ENCODE measurements around the gene NELFA.
"Not testable (repeated sequence)": the region's sequence is repeated elsewhere in the genome, so short reads cannot be mapped to it uniquely, and the experiment has no call there.

The NELFA gene

DNA sequence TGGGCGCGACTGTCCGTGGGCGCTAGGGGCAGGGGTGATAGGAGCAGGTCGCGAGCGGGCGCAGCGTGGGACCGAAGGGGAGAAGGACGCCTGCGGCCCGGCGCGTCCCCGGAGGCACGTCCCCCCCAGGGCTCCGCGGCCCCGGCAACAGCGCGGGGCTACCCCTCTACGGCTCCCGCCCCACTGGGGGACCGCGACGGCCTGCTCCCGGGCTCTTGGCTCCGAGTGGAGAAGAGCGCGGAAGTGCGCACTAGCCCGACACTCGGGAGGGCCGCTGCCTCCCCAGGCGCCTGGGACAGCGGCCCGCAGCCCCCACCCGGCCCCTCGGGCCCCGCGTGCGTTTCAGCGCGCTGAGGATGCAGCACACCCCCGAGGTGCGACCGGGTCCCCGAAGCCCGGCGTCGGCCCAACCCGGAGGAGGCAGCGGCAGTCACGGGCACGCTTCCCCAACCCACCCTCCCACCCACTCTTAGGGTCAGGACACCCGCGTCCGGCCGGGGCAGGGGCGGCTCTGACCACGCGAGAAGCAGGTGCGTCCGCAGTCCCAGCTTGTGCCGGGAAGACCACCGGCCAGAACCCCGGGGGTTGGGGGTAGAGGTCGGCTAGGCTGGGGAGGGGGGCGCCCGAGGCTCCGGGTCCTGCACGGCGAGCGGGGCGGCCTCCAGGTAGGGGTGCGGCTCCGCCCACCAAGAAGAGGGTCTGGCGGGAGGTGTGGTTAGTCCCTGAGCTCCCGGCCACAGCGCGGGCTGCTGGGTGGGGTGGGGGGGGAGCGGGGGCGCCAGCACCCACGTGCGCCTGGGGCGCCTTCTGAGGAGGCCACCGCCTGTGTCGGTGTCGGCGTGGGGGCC, 31.8 kb upstream of the NELFA start:
- no peak for DNase-seq (ENCODE audit: low read depth)

DNA sequence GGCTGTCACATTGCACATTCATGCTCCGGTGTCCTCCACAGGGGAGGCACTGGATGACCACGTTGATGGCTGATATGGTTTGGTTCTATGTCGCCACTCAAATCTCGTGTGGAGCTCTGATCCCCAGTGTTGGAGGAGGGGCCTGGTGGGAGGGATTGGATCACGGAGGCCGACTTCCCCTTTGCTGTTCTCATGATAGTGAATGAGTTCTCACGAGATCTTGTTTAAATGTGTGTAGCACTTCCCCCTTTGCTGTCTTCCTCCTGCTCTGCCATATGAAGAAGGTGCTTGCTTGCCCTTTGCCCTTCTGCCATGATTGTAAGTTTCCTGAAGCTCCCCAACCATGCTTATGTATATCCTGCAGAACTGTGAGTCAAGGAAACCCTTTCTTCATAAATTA, 28.1 kb upstream of the NELFA start:
- DNase-seq (ENCODE audit: low read depth) = no peak

DNA sequence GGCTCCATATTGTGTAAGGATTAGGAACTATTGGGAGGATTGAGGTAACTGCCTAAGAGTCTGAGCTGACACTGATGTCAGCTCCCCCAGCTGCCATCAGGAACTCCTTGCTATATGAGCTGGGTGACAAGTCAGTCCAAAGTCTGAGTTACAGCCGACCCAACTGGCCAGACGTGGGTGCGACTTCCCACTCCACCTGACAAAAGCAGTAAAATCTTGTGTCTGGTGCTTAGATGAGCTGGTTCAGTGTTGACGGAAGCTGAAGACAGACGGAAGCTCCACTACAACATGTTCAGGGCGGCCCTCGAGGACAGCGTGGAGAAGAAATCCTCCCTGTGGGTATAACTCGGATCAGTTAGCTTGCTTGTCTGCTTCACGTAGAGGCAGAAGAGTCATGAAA, 27.6 kb upstream of the NELFA start:
- no peak for DNase-seq (ENCODE audit: low read depth)

DNA sequence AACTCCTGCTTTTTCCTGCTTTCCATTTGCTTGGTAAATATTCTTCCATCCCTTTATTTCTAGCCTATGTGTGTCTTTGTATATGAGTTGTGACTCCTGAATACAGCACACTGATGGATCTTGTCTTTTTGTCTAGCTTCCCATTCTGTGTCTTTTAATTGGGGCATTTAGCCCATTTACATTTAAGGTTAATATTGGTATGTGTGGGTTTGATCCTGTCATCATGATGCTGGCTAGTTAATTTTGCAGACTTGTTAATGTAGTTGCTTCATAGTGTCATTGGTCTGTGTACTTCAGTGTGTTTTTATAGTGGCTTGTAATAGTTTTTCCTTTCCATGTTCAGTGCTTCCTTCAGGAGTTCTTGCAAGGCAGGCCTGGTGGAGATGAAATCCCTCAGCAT, 22.4 kb upstream of the NELFA start:
- DNase-seq (ENCODE audit: low read depth) = not testable (repeated sequence)

DNA sequence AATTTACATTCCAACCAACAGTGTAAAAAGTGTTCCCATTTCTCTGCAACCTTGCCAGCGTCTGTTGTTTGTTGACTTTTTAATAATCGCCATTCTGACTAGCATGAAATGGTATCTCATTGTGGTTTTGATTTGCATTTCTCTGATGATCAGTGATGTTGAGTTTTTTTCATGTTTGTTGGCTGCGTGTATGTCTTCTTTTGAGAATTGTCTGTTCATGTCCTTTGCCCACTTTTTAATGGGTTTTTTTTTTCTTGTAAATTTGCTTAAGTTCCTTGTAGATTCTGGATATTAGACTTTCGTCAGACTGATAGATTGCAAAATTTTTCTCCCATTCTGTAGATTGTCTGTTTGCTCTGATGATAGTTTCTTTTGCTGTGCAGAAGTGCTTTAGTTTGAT, 18.3 kb upstream of the NELFA start:
- DNase-seq (ENCODE audit: low read depth) = not testable (repeated sequence)

DNA sequence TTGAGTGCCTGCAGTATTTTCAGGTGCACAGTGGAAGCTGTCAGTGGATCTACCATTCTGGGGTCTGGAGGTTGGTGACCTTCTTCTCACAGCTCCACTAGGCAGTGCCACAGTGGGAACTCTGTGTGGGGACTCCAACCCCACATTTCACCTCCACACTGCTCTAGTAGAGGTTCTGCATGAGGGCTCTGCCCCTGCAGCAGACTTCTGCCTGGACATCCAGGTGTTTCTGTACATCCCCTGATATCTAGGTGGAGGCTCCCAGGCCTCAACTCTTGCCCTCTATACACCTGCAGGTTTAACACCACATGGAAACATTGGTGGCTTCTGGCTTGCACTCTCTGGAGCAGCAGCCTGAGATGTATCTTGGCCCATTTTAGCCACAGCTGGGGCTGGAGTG, 17.0 kb upstream of the NELFA start:
- DNase-seq (ENCODE audit: low read depth) = no peak

DNA sequence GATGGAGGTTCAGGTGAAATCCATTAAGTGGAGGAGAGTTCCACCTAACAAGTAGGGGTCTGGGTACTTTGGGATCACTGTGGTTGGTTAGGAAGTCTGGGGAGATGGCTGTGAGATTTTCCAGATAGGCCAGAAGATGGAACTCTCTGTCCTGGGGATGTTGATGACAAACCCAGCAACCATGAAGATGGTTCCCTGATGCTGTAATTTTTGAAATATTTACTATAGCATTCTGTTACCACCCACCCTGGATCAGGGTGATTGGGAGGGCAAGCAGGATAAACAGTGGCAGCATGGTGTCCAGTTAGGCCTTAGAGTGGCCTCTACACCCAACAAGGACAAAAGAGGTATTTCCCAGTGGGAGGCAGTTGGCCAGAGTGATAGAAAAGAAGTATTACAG, 15.9 kb upstream of the NELFA start:
- DNase-seq (ENCODE audit: low read depth) = no peak

DNA sequence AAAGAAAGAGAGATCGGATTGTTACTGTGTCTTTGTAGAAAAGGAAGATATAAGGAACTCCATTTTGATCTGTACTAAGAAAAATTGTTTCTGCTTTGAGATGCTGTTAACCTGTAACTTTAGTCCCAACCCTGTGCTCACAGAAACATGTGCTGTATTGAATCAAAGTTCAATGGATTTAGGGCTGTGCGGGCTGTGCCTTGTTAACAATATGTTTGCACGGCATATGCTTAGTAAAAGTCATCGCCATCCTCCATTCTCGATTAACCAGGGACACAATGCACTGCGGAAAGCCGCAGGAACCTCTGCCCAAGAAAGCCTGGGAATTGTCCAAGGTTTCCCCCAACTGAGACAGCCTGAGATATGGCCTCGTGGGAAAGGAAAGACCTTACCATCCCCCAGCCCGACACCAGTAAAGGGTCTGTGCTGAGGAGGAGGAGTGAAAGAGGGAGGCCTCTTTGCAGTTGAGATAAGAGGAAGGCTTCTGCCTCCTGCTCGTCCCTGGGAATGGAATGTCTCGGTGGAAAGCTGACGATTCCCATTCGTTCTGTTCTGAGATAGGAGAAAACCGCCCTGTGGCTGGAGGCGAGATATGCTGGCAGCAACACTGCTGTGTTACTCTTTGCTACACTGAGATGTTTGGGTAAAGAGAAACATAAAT, 12.7 kb upstream of the NELFA start:
- DNase-seq (ENCODE audit: low read depth) = not testable (repeated sequence)

DNA sequence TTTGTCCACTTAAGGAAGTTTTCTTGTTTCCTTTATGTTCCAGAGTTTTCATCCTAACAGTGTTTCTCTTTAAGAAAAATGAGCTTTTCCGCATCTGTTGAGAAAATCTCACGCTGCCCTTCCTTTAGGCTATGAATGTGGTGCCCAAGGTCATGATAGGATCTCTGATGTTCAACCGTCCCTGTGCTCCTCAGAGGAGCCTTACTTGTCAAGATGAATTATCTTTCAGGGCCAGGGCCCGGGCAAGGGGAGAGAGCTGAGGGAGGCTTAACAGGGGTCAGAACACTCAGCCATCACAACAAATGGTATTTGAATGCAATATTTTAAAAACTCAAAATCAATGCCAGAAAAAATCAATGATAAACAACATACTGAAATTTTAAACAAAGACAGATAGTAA, 6.2 kb upstream of the NELFA start:
- DNase-seq (ENCODE audit: low read depth) = no peak

DNA sequence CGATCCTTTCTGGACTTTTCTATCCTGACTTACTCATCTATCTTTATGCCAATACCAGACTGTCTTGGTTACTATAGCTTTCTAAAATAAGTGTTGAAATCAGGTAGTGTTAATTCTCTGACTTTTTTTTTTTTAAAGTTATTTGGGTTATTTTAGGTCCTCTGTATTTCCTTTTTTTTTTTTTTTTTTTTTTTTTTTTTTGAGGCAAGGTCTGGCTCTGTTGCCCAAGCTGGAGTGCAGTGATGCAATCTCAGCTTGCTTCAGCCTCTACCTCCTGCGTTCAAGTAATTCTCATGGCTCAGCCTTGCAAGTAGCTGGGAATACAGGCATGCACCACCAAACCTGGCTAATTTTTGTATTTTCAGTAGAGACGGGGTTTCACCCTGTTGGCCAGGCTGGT, 2.8 kb upstream of the NELFA start:
- DNase-seq (ENCODE audit: low read depth) = no peak

DNA sequence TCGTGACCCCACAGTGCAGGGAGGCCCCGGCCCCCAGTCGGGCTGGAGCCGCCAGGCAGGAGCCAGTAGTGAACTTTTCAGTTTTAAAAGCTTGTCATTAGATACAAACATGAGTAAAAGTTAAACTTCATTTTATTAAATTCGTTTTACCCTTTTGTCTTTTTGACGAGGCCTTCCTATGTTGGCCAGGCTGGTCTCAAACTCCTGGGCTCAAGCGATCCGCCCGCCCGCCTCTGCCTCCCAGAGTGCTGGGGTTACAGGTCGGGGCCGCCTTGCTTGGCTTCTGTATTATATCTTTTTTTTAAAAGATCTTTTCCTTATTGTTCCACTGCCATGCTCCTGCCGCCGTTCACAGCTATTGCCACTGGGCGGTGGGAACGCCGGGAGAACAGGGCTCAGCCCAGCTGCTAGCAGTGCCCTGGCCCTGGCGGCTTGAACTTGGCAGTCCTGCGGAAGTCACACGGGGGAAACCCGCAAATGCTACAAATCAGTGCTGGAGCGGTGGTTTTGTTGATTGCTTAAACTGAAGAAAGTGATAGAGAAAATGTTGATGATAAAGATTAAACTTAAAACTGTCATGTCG, 968 bp upstream of the NELFA start:
- peak; percentile 25 for DNase-seq (ENCODE audit: low read depth)

DNA sequence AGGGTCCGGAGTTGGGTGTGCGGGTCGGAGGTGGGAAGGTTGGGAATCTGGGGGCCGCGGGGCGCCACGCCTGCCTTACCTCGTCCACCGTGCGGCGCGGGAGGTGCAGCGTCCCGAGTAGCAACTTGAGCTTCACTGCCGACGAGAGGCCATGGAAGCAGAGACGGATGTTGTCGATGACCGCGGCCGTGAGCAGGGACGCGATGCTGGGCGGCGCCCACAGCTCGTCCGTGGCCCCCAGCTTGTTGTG, 178 bp downstream of the NELFA start:
- DNase-seq (ENCODE audit: low read depth) = no peak

DNA sequence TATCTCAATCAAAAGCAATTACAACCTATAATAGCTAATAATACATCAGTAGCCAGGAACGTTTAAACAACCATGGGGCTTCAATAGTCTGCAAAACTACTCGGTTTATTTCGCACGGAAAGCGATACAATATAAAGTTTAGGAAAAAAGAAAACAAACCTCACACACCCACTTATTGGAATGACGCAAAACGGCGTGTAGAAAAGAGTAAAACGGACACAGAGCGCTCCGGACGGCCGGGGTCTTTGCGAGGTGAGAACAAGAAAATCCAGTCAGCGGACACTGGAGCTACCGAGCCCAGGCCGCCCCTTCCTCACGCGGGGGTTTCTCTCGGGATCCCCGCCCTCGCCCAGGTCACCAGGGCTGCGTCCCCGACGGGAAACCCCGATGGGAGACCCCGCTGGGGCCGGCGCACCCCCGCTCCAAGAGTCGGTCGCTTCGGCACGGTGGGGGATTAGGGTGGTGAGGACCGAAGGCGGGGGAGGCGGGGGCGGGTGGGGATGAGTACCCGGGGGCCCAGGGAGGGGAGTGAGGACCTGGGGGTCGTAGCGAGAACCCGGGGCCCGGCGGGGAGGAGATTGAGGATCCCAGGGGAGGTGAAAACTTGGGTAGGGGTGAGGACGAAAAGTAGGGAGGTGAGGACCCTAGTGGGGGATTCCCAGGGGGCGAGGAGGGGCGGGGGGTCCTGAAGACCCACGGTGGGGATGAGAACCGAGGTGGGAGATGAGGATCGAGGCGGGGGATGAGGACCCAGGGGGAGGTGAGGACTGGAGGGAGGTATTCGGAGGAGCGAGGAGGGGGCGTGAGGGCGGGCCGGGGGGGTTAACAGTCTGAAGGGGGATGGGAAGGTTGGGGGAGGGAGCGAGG, 737 bp downstream of the NELFA start:
- no peak for DNase-seq (ENCODE audit: low read depth)

DNA sequence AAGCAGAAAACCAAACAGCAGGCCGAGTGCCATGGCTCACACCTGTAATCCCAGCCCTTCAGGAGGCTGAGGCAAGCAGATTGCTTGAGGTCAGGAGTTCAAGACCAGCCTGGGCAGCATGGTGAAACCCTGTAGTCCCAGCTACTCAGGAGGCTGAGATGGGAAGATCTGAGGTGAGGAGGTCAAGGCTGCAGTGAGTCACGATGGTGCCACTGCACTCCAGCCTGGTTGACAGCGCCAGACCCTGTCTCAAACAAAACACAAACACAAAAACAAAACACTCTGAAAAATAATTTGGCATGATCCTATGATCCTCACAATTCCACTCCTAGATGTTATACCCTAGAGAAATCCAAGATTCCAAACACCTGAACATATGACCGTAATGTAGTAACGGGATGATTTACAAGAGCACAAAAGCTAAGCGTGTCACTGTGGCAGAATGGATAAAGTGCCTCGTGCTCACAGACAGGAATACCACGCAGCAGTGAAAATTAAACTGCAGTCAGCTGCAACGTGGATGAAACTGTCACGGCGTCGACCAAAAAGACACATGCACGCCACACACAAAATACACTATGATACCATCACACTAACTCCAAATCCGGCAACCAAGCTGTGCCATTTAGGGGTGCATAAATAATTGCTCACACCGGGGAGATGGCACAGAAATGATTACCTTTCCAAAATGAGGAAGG, 1.7 kb downstream of the NELFA start:
- no peak for DNase-seq (ENCODE audit: low read depth)

DNA sequence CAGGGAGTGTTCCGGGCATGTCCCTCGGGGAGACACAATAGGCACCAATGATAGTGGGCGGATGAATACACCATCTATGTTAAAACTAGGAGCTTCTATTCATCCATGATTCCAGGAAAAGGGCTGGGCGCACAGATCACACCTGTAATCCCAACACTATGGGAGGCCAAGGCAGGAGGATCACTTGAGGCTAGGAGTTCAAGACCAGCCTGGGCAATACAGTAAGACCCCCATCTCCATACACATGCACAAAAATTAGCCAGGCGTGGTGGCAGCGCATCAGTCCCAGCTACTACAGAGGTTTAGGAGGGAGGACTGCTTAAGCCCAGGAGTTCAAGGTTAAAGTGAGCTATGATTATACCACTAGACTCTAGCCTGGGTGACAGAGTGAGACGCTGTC, 2.4 kb downstream of the NELFA start:
- DNase-seq (ENCODE audit: low read depth) = no peak

DNA sequence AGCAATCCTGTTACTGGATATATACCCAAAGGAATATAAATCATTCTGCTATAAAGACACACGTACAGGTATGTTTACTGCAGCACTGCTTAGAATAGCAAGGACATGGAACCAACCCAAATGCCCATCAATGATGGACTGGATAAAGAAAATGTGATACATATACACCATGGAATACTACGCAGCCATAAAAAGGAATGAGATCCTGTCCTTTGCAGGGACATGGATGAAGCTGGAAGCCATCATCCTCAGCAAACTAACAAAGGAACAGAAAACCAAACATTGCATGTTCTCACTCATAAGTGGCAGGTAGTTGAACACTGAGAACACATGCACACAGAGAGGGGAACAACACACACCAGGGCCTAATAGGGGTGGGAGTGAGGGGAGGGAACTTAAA, 5.4 kb downstream of the NELFA start:
- not testable (repeated sequence) for DNase-seq (ENCODE audit: low read depth)

DNA sequence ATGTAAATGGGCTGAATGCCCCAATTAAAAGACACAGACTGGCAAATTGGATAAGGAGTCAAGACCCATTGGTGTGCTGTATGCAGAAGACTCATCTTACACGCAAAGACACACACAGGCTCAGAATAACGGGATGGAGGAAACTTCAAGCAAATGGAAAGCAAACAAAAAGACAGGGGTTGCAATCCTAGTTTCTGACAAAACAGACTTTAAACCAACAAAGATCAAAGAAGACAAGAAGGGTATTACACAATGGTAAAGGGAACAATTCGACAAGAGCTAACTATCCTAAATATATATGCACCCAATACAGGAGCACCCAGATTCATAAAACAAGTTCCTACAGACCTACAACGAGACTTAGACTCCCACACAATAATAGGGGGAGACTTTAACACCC, 9.5 kb downstream of the NELFA start:
- DNase-seq (ENCODE audit: low read depth) = not testable (repeated sequence)

DNA sequence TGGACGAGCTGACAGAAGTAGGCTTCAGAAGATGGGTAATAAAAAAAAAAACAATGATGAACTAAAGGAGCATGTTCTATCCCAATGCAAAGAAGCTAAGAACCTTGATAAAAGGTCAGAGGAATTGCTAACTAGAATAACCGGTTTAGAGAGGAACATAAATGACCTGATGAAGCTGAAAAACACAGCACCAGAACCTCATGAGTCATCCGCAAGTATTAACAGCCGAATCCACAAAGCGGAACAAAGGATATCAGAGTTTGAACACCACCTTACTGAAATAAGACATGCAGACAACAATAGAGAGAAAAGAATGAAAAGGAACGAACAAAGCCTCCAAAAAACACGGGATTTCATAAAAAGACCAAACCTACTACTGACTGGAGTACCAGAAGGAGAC, 10.5 kb downstream of the NELFA start:
- no peak for DNase-seq (ENCODE audit: low read depth)

DNA sequence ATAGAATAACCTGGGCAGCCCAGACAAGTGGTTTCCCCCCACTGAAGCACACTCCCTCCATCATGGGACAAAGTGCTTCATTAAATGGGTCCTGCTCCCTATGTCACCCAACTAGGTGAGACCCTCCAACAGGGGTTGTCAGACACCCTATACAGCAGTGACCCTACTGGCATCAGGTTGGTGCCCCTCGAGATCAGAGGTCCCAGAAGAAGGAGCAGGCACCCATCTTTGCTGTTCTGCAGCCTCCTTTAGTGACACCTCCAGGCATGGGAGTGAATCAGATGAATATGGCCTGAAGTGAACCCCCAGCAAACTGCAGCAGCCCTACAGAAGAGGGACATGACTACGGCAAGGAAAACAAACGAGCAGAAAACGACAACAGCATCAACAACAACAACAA, 11.1 kb downstream of the NELFA start:
- DNase-seq (ENCODE audit: low read depth) = no peak

DNA sequence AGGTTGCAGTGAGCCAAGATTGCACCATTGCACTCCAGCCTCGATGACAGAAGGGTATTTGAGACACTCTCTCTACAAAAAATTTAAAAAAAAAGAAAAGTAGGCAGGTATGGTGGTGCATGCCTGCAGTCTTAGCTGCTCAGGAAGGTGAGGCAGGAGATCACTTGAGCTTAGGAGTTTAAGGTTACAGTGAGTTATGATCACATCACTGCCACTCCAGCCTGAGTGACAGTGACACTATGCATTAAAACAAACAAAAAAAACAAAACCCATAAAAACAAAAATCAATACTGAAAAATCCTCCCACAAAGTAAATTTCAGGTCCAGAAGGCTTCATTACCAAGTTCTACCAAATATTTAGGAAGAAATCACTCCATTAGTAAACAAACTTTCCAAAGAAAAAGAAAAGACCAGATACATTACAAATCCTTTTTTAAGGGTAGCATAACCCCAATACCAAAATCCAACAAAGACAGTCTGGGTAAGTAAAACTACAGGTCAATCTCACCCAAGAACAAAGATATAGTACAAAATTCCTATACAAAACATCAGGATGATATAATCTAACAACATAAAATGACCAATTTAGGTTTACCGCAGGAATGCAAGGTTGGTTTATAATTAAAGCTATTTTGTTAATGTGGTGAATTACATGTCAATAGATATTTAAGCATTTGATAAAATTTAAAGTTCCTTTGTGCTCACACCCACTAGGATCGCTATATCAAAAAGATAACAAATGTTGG, 11.7 kb downstream of the NELFA start:
- no peak for DNase-seq (ENCODE audit: low read depth)

DNA sequence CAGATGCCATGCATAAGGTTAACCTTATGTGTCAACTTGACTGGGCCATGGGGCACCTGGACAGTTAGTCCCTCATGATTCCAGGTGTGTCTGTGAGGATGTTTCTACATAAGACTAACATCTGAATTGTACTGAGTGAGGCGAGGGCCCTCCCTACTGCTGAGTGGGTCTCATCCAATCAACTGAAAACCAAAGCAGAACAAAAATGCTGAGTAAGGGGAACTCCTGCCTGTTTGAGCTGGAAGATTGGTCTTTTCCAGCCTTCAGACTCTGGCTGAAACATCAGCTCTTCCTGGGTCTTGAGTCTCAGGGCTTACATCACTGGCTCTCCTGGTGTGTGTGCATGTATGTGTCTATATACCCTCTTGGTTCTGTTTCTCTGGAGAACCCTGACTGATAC, 13.8 kb downstream of the NELFA start:
- no peak for DNase-seq (ENCODE audit: low read depth)

Data from stimulated activated CD8-positive, alpha-beta memory T cell treated with anti-CD3 and anti-CD28 coated beads, Interleukin-12 subunit alpha, Interleukin-12 subunit beta, amount 100 ng/mL, for 1 hour (primary cell).